HEK293T (cell line): ENCODE data around the gene GLRX3.

Experiments
- ARNT ChIP-seq: fragments of 450-650 bp; IDR thresholded peaks from 2 replicates; pipeline ENCODE4 v1.6.1; 2017; ENCODE audit warnings: mild to moderate bottlenecking
- BHLHE40 ChIP-seq: fragments of 450-650 bp; IDR thresholded peaks from 2 replicates; pipeline ENCODE4 v1.6.1; 2016; ENCODE audit warnings: mild to moderate bottlenecking, moderate library complexity, borderline replicate concordance
- CTBP1 ChIP-seq: fragments of 450-650 bp; IDR thresholded peaks from 2 replicates; pipeline ENCODE4 v1.6.1; 2016; ENCODE audit warnings: borderline replicate concordance
- FOXA1 ChIP-seq: fragments of 450-650 bp; IDR thresholded peaks from 2 replicates; pipeline ENCODE4 v1.6.1; 2016; ENCODE audit warnings: mild to moderate bottlenecking
- FOXK2 ChIP-seq: fragments of 450-650 bp; IDR thresholded peaks from 2 replicates; pipeline ENCODE4 v1.6.1; 2016; ENCODE audit warnings: mild to moderate bottlenecking
- FOXM1 ChIP-seq: fragments of 450-650 bp; IDR thresholded peaks from 2 replicates; pipeline ENCODE4 v1.6.1; 2017; ENCODE audit warnings: mild to moderate bottlenecking, borderline replicate concordance
- NFRKB ChIP-seq: fragments of 450-650 bp; IDR thresholded peaks from 2 replicates; pipeline ENCODE4 v1.6.1; 2016; ENCODE audit warnings: mild to moderate bottlenecking, moderate library complexity
- SP1 ChIP-seq: fragments of 450-650 bp; IDR thresholded peaks from 2 replicates; pipeline ENCODE4 v1.6.1; 2017
- TARDBP ChIP-seq: fragments of 450-650 bp; IDR thresholded peaks from 2 replicates; pipeline ENCODE4 v1.6.1; 2016
- TF ChIP-seq, protein P1 (sequence below): fragments of 450-650 bp; IDR thresholded peaks from 2 replicates; pipeline ENCODE4 v1.6.1; 2016

DNA sequence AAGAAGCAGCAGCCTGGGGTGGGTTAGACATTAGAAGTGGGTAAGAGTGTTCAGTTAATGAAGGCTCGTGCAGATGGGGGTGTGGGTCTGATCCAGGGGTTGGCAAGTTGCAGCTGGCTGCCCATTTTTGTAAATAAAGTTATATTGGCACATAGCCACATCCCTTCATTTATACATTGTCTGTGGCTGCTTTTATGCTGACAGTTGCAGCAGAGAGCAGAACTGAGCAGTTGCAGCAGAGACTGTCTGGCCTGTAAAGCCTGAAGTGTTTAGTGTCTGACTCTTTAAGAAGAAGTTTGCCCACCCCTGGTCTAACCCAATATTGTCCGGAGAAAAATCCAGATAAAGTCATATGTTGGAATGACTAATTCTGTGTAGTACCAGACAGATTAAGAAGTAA lies 38.1 kb downstream of the GLRX3 start:
- no peak for TF ChIP-seq CTBP1
- no peak for TF ChIP-seq FOXK2
- TF ChIP-seq, protein P1, sequence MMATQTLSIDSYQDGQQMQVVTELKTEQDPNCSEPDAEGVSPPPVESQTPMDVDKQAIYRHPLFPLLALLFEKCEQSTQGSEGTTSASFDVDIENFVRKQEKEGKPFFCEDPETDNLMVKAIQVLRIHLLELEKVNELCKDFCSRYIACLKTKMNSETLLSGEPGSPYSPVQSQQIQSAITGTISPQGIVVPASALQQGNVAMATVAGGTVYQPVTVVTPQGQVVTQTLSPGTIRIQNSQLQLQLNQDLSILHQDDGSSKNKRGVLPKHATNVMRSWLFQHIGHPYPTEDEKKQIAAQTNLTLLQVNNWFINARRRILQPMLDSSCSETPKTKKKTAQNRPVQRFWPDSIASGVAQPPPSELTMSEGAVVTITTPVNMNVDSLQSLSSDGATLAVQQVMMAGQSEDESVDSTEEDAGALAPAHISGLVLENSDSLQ = no peak
- no peak for TF ChIP-seq NFRKB
- TF ChIP-seq ARNT = no peak
- TF ChIP-seq SP1 = no peak
- TF ChIP-seq FOXA1 = no peak
- no peak for TF ChIP-seq BHLHE40
- no peak for TF ChIP-seq FOXM1
- TF ChIP-seq TARDBP = no peak
